Fibroblast of peridontal ligament (primary cell): Measurements from ENCODE around the gene CDH13.

ENCODE experiments used
- DNase-seq: peaks from one replicate; pipeline ENCODE4 v3.0.0-alpha.2; 2010; ENCODE audit errors: extremely low read depth

The CDH13 gene

GRCh38 chr16:82943371-82943770 lies 316.6 kb downstream of the CDH13 start:
- peak; percentile 4 for DNase-seq

DNA sequence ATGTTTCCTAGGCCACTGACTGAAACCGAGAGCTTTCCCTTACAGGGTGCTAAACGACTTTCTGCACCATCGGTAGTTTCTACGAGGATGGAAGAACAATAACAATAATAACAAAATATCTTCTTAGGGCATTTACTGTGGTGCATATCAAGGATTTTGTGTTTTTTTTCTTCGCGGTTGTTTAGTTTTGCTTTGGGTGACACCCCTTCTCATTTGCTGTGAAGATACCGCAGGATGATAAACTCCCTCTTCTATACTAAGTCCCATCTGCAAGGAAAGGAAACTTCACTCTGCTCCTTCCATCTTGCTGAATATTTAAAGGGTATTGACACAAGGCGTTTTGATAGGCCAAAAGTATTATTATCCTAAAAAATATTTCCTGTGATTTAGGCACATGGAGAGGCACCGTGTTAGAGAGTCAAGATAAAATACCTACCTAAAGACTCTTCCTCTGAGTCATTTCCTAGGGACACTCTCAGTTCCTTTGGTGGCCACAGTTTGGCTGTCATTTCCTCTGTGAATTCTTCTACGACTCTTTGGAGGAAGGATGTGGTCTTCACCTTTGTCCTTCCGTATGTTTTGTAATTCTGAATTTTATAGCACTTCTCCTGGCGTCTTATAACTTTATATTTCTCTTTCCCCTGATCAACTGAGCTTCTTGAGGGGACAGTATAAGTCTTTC lies 318.8 kb downstream of the CDH13 start:
- no peak for DNase-seq

DNA sequence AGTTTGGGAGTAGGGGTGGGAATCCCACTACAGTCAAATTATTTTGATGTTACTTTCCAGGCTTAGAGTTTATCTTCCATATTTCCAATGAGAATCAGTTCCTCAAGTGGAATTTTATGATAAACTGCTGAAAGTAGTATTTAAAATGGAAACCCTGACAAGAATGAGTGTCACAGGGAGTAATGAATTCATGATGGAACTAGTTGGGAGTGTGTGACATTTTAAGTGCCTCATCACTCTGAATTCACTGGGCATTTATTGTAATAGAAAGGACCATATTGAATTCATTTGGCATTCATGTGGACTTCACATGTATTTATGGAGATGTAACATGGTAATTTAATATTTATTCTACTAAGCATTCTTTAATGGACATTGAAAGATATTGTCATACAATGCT lies 320.9 kb downstream of the CDH13 start:
- DNase-seq: no peak

DNA sequence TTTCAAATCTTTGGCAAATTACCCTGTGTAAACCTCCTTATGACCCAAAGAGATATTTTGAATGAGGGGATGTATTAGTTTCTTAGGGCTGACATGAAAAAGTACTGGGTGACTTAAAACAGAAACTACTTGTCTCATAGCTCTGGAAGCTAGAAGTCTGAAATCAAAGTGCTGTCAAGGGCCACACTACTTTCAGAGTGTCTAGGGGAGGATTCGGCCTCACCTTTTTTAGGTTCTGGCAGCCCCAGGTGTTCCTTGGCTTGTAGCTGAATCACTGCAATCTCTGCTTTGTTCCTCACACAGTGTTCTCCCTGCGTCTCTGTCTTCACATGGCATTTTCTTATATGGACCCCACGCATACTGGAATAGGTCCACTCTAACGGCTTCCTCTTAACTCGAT lies 322.2 kb downstream of the CDH13 start:
- no peak for DNase-seq

DNA sequence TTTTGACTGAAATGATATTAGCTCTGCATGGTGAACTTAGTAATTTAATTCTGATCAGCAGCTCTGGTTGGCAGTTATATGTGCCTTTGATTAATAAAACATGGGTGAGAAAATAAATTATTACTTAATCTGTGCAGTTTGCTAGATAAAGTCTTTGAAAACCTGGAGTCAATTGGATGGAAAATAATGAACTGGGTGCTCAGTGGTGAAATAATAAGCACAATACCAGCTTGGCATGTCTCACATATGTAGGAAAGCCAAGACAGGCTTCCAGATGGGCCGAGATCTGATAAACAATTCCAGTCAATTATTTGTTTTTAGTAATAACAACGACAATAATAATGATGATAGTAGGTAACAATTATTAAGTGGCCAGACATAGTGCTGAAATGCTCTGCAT lies 326.7 kb downstream of the CDH13 start:
- DNase-seq: no peak

DNA sequence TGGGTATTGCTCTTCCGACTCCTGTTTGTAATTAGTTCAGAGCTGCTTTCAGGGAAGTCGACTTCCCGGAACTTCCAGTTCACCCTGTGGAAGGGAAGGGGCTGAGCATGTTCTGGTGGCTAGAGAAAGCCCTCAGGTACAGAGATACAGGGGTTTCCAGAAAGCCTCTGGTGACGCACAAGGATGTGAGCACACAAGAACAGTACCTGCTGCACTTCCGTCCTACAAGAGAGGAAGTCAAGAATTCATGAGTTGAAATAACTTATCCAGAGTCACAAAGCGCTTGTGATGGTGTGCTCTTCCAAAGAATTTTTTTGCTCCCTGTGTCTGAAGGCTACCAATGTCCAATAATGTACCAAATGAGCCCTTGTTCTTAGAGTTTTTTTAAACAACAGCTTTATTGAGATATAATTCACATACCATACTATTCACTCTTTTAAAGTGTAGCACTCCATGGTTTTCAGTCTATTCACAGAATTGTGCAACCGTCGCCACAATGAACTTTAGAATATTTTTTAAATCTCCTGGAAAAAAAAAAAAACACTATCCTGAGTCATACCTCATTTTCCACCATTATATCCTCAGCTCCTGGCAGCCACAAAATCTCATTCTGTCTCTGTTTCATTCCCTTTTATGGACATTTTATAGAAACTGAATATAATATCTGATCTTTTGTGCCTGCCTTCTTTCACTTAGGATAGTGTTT lies 327.6 kb downstream of the CDH13 start:
- DNase-seq: peak; percentile 62

DNA sequence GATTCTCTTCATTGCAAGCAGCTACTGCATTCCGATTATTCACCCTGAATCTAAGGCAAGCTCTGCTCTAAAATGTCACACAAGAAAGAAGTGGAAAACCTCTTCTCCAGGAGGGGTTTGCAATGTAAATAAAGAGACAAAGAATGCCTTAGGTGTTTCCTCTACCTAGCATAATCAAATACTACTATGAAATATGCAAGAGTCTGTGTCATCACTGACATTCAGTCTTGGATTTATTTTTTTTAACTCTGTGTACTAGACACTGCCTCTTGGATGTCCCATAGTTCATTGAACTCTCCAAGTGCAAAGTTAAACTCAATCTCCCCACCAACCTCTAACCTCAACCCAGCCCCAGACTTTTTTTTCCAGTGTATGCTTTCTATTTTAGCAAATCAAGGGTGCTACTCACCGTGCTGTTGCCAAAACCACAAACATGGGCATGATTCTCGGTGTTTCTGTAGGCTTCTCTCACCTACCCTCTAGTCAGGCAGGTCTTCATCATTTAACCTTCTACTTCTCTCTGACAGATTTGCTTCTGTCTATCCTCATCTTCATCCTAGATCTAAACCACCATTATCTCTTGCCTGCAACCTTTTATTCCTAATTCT lies 329.1 kb downstream of the CDH13 start:
- DNase-seq: no peak

DNA sequence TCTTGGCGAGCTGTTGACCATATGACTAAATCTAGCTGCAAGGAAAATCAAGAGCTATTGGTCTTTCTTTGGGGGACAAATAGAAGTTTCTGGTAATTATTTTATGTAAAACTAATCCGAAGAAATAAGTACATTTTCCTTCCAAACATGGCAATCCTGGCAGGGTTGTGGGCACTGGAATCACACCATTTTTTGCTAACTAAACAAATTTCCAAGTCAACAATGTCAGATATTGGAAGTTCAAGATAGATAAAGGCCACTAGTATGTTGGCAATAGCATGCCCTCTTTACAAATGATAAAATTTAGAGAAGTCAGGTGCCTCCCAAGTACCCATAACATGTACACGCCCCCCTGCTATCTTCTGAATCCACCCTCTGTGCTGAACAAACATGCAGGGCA lies 330.4 kb downstream of the CDH13 start:
- no peak for DNase-seq

DNA sequence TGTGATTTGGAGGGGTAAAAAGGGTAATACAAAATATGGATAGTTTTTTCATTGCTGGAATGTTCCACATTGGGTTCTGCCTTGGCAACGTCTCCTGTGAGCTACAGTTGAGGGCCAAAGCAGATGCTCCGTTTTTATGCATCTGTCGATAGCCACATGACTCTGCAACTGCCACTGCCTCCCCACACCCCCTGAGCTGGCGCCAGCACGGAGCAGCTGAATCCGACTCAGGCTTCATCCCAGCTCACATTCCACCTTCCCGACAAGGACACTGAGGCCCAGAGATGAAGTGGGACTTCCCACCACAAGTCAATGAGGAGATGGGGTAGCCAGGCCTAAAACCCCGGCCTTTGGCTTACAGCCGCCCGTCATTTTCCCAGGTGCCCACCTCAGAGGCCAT lies 334.1 kb downstream of the CDH13 start:
- DNase-seq: no peak

GRCh38 chr16:82963653-82964052 lies 336.9 kb downstream of the CDH13 start:
- DNase-seq: no peak

- DNase-seq: no peak
Measured at GRCh38 chr16:82965808-82966207, 339.0 kb downstream of the CDH13 start.

DNA sequence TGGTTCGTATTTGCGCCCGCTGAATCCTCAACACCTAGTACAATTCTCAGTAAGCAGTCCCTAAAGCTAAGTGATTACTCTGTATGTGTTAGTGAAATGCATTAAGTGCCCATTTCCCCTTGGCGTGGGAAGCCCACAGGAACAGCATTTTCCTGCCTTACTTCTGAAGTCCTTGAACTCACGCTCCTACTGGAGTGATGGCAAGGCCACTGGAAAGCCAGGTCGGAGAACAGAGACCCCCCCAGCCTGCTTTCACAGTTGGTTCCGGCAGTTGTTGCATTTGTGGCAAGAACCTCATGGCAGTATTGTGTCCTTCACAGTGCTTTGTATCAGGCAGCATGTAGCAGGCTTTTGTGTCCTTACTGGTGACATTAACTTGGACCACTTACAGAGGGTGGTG lies 340.7 kb downstream of the CDH13 start:
- no peak for DNase-seq

DNA sequence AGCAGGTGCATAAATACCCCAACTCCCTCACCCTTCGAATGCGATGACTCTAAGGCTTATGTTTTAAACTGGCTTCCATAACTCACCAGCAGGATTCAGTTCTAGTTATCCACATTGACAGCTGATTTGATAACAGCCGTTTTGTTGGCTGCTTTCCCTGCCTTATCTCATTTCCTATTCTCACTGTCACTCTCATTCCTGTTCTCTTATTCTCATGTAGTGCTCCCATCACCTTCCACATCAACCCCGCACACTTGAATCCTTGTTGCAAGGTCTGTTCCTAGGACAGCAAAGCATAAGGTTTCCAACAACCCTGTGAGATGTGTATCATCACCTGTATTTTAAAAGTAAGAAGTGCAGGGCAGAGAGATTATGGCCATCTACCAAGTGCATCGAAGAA lies 344.4 kb downstream of the CDH13 start:
- no peak for DNase-seq

DNA sequence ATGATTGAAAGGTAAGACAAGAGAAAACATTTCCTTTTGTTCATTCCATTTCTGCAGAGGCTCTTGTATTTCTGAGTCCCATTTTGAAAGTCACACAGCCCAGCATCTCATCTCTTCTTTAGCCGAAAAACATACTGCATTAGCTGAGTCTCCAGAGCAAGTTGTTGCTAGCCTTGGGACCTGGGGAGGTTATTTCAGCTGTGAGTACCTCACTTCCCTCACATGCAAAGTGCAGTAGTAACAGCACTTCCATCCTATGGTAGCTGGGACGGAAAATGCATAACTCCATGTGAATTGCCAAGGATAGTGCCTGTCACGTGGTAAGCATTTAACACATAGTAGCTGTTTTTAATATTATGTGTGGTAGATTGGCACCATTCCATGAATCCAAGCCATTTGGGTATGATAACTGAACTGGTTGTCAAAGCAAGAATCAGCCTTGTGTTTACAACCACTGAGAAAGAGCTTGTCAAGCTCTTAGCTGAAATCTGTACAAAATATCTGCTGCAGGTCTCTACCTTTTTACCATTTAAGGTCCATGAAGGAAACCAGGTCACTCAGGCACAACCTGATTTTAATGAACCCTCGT lies 345.7 kb downstream of the CDH13 start:
- DNase-seq: no peak

DNA sequence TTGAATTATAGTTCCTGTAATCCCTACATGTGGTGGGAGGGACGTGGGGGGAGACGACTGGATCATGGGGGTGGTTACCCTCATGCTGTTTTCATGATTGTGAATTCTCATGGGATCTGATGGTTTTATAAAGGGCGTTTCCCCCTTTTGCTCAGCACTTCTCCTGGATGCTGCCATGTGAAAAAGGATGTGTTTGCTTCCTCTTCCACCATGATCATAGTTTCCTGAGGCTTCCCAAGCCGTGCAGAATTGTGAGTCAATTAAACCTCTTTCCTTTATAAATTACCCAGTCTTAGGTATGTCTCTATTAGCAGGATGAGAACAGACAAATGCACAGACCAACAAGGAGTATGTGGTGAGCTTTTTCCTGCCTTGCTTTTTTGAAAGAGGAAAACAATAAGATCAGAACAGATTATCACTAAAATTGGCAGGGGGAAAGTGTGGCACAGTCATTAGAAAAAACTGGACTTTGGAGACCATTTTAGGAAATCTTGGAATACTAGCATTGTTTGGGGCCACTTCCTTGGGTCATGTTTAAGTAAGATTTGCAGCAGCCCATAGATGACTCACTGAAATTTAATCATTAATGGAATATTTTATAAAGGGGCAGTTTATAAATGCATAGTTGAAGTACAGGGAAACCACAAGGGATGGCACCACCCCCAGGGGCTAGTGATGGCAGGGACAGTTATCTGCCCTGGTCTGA lies 352.8 kb downstream of the CDH13 start:
- no peak for DNase-seq

DNA sequence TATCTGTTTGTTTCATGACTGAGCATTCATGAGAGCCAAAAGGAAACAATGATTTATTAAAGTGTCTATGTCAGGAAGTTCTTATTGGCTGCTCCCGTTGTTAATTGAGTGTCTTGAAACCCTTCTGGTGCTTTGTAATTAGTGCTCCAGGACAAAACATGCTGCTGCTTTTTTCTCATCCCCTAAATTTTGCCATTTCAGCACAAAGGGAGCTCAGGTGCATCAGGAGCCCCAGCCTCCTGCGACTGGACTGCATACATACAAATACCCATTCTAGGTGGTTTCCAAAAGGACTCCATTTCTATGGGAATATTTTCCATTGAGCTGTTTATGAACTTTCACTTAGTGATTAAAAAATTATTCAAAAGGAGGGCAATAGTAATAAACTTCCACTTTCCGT lies 354.0 kb downstream of the CDH13 start:
- no peak for DNase-seq

- DNase-seq: no peak
Measured at GRCh38 chr16:82987767-82988166, 361.0 kb downstream of the CDH13 start.

GRCh38 chr16:82990155-82990554 lies 363.4 kb downstream of the CDH13 start:
- peak; percentile 69 for DNase-seq

DNA sequence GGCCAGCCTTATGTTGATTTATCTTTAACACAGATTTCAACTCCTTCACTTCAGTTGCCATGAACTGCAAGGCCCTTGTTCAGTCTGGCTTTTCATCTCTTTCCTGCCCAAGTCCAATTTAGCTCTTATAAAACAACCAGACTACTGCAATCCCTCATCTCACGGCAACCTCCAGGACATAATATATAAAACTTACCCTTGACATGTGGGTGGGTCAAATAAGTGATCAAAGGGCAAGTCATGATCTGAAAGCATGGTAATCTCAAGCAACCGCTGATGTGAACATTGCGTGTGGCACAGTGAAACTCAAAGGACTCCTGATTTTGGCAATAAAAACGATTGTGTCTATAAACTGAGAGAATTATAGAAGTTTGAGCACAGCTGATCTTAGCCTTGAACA lies 364.6 kb downstream of the CDH13 start:
- DNase-seq: no peak

DNA sequence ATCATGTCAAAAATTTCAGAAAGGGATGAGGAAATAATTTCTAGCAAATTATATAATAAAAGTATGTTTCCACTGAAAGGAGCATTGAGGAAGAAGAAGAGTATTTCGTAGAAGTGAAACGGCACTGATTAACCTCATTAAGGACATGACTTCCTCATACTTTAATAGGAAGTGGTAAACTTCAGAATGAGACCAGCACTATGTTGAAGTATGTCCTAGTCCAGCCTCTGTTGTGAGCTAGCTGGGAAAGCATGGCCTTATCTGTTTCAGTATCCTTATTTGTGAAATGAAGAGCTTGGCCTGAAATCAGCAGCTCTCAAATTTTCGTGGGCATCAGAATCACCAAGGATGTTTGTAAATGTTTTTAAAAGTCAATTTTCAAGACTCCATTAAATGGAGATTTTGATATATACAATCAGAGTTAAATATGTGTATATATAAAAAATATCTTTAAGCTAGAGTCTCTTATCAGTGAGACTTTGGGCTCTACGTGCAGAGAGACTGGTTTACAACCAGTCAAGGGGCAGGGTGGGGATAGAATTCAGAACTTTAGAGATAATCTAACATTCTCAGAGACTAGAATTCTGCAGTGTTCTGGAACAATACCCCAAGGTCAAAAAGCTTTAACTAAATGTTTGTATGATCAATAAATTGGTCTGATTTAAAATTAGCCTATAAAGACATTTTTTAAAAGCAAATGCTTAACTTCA lies 365.4 kb downstream of the CDH13 start:
- no peak for DNase-seq

GRCh38 chr16:82992786-82993185 lies 366.0 kb downstream of the CDH13 start:
- no peak for DNase-seq

DNA sequence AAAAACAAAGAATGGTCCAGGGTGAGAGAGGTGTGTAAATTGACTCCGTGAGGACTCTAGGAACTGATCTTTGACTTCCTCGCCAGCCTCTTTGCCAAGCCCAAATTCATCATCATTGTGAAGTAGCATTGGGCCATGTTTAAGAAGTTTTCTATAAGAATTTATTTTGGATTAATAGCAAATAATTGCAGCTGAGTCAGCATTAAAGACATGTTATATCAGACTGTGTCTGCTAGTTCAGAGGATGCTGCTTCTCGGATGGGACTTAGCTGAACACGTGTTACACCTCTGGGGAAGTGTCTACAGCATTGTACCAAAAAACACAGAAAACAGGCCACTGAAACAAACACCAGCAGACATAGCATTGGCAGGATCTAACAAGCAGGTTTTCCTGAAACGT lies 366.6 kb downstream of the CDH13 start:
- DNase-seq: no peak
